K562 (cell line): ENCODE measurements around the gene ZNF607. TPM values are rescaled to one million over a fixed set of nuclear protein-coding genes. Genes with fewer than 3 reads are reported as not detected.
A peak's percentile ranks its signal among the peaks of the same experiment; 100 is the strongest.

Experiments used
- ARID4B ChIP-seq: sonication (generic); formaldehyde crosslinking; IDR thresholded peaks from 2 replicates; pipeline ENCODE4 v1.8.0; 2022; ENCODE audit warnings: mild to moderate bottlenecking, missing genetic modification reagents
- BRCA1 ChIP-seq, 2 experiments: fragments of 450-650 bp in 1 of 2; sonication (generic) in 1 of 2; formaldehyde crosslinking in 1 of 2; IDR thresholded peaks; 2 replicates each; pipeline versions ENCODE4 v1.5.0 to v1.6.1; 2017 to 2020; ENCODE audit warnings: mild to moderate bottlenecking in 1 of 2, missing genetic modification reagents in 1 of 2
- CTBP1 ChIP-seq: fragments of 450-650 bp; IDR thresholded peaks from 2 replicates; pipeline ENCODE4 v1.6.1; 2016; ENCODE audit warnings: borderline replicate concordance
- ELF4 ChIP-seq: fragments of 450-650 bp; formaldehyde crosslinking; IDR thresholded peaks from 2 replicates; pipeline ENCODE4 v1.4.0; 2022; ENCODE audit warnings: missing genetic modification characterization
- ETV1 ChIP-seq: fragments of 450-650 bp; conservative IDR thresholded peaks from 2 replicates; pipeline ENCODE4 v1.6.1; 2016; ENCODE audit warnings: missing genetic modification characterization, control low read depth, low read depth, missing compliant biosample characterization
- HMGXB4 ChIP-seq: sonication (generic); formaldehyde crosslinking; IDR thresholded peaks from 2 replicates; pipeline ENCODE4 v1.8.1; 2023; ENCODE audit warnings: mild to moderate bottlenecking, missing genetic modification reagents
- KAT8 ChIP-seq: fragments of 450-650 bp; IDR thresholded peaks from 2 replicates; pipeline ENCODE4 v1.6.1; 2016; ENCODE audit warnings: low read depth, mild to moderate bottlenecking
- KLF13 ChIP-seq: fragments of 450-650 bp; IDR thresholded peaks from 2 replicates; pipeline ENCODE4 v1.6.1; 2016; ENCODE audit warnings: missing genetic modification characterization, low read depth, mild to moderate bottlenecking, missing compliant biosample characterization, moderate library complexity, borderline replicate concordance
- NCOR1 ChIP-seq: fragments of 450-650 bp; IDR thresholded peaks from 2 replicates; pipeline ENCODE4 v1.6.1; 2016; ENCODE audit warnings: mild to moderate bottlenecking, moderate library complexity
- NFRKB ChIP-seq: fragments of 450-650 bp; IDR thresholded peaks from 2 replicates; pipeline ENCODE4 v1.6.1; 2016; ENCODE audit warnings: low read depth
- RUNX1 ChIP-seq: sonication (generic); IDR thresholded peaks from 2 replicates; pipeline ENCODE4 v1.6.1; 2016; ENCODE audit warnings: antibody characterized with exemption, low read depth
- SMAD2 ChIP-seq: fragments of 150-350 bp; IDR thresholded peaks from 2 replicates; pipeline ENCODE4 v1.6.1; 2014; ENCODE audit warnings: low read depth, mild to moderate bottlenecking, low read length
- VEZF1 ChIP-seq: fragments of 200-800 bp; sonication (Bioruptor generic); IDR thresholded peaks from 2 replicates; pipeline ENCODE4 v1.6.1; 2017; ENCODE audit warnings: missing genetic modification characterization, missing compliant biosample characterization
- ZFP1 ChIP-seq: fragments of 450-650 bp; formaldehyde crosslinking; IDR thresholded peaks from 2 replicates; pipeline ENCODE4 v1.4.0; 2020; ENCODE audit warnings: mild to moderate bottlenecking, mixed read lengths
- ZNF518B ChIP-seq: fragments of 250-450 bp; sonication (Bioruptor Pico); IDR thresholded peaks from 2 replicates; pipeline ENCODE4 v1.5.0; 2021; ENCODE audit warnings: mild to moderate bottlenecking, moderate library complexity
- polyA plus RNA-seq, 8 experiments: library from polyadenylated mRNA; depleted of rRNA in 4 of 8; stranded (reverse) in 5 of 8; unstranded in 3 of 8; fragments of >200 nt; fragmentation: Nextera tagmentation in 2 of 8; fragmentation: Illumina TruSeq in 1 of 8; extraction: Ambion mirVana in 2 of 8; extraction: Trizol in 1 of 8; gene quantifications; 2 replicates each; pipeline versions ENCODE4 v1.2.1 to v1.2.3, GENCODE V29; 2011 to 2014; ENCODE audit warnings: inconsistent platforms in 1 of 8, missing spikeins in 1 of 8
- total RNA-seq, 7 experiments: library from RNA; depleted of rRNA in 6 of 7; stranded (reverse); fragments of >200 nt in 6 of 7; fragmentation: Illumina TruSeq in 2 of 7; extraction: Trizol in 2 of 7; gene quantifications; 2 replicates each; pipeline versions ENCODE4 v1.2.1 to v1.2.3, GENCODE V29; 2011 to 2021; ENCODE audit warnings: low replicate concordance in 1 of 7

The ZNF607 gene
- total and polyA plus RNA-seq, 9 of the 15 experiments (the other 6 are each of a cell fraction or from before 2014, with no cell fraction given), result 0.65 to 5.1 (median 3.6) TPM

GRCh38 chr19:37719111-37719926 lies at the start of gene ZNF607 (continued):
- TF ChIP-seq ZNF518B (CRISPR knock-in tag), result no peak
- no peak for TF ChIP-seq HMGXB4 (CRISPR knock-in tag)
- no peak for TF ChIP-seq KAT8
- TF ChIP-seq CTBP1, result peak; percentile 61
- TF ChIP-seq ARID4B, result no peak
- TF ChIP-seq NCOR1, result no peak
- TF ChIP-seq BRCA1 (IDR thresholded peaks at IDR 0.05), result no peak
- TF ChIP-seq BRCA1 (CRISPR knock-in tag; IDR thresholded peaks at IDR 0.05), result no peak
- peak; percentile 79 for TF ChIP-seq VEZF1 (CRISPR knock-in tag)
- no peak for TF ChIP-seq SMAD2
- TF ChIP-seq ZFP1 (CRISPR knock-in tag), result no peak
- TF ChIP-seq ETV1 (tag), result no peak
- TF ChIP-seq KLF13, result no peak
- no peak for TF ChIP-seq NFRKB
- no peak for TF ChIP-seq RUNX1
- no peak for TF ChIP-seq ELF4
